SH-SY5Y (cell line): ENCODE results near the gene CEMIP.

ENCODE experiments used
- GATA2 ChIP-seq: IDR thresholded peaks from 2 replicates; pipeline ENCODE4 v1.6.1; 2011; ENCODE audit warnings: mild to moderate bottlenecking, low read depth, low read length
- GATA3 ChIP-seq: IDR thresholded peaks from 2 replicates; pipeline ENCODE4 v1.6.1; 2011; ENCODE audit warnings: low read depth, mild to moderate bottlenecking, low read length, moderate library complexity

DNA sequence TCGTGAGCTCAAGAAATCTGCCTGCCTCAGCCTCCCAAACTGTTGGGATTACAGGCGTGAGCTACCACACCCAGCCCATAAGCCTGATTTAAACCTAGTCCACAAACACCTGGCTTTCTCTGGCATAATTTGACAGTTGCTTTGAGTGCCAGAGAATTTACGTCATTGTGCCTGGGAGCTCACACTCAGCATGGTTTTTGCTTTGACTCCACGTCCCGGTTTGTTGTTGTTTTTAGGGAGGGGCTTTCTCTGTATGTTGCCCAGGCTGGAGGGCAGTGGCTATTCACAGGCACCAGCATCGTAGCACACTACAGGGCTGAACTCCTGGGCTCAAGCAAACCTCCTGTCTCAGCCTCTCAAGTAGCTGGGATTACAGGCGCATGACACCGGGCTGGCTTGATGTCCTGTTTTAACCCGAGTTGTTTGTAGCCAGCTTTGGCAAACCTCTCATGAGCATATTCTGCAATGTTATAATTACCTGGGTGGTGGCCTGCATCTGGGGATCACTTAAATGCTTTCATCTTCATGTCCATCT lies 32.7 kb downstream of the CEMIP start:
- TF ChIP-seq GATA2 (no peak), GATA3 (no peak)
